ENCODE data around the gene BTBD19. TPM values are rescaled to one million over a fixed set of nuclear protein-coding genes. Genes with fewer than 3 reads are reported as not detected.

BTBD19 gene
- total and polyA plus RNA-seq, 9 of the 15 experiments (the other 6 are each of a cell fraction or from before 2014, with no cell fraction given) = 0.22 to 2.0 (median 0.95) TPM

DNA sequence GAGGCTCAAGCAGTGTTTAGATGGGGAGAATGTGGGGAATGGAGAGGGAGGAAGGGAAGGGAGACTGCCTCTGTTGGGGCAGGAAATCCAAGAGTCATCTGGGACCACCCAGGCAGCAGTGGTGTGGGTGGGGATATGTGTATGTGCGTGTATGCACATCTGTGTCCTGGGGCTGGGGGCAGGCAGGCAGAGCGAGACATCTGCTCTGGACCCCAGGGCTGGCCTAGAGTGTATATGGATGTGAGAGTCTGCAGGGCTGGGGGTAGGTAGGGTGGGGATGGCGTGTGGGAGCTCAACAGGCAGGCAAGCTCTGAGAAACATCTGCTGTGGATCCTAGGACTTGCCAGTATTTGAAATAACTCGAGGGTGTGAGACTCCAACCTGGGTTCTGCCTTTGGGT lies 31.3 kb downstream of the BTBD19 start (continued):
- no peak for TF ChIP-seq ZMIZ1 (IDR thresholded peaks at IDR 0.05; ENCODE audit: low read depth in 2 of 2, low read length in 2 of 2)
- no peak for TF ChIP-seq HINFP (tag; conservative IDR thresholded peaks at IDR 0.05; ENCODE audit: low read depth)
- no peak for TF ChIP-seq YY1 (IDR thresholded peaks at IDR 0.05; ENCODE audit: borderline replicate concordance in 1 of 3, control insufficient read depth in 1 of 3, extremely low read depth in 1 of 3, insufficient read depth in 3 of 3, insufficient read length in 1 of 3, insufficient replicate concordance in 2 of 3, low read depth in 1 of 3, low read length in 2 of 3)
- no peak for TF ChIP-seq NR2C2 (CRISPR knock-in tag; IDR thresholded peaks at IDR 0.05)
- TF ChIP-seq NR2C2 (tag; IDR thresholded peaks at IDR 0.05) = no peak

All from K562 (cell line).